Mesendoderm (in vitro differentiated cells): ENCODE results near the gene GABRA4.

Source experiments
- DNase-seq: peaks from one replicate; pipeline ENCODE4 v3.0.0; 2013
- H2AK5ac ChIP-seq: 2 replicates; pipeline ENCODE4 v1.6.1; 2013; ENCODE audit warnings: low read length, inconsistent platforms
- H2BK120ac ChIP-seq: 2 replicates; pipeline ENCODE4 v1.6.1; 2013; ENCODE audit warnings: low read depth, mild to moderate bottlenecking, low read length, moderate library complexity, mixed read lengths
- H2BK15ac ChIP-seq: replicated peaks from 2 replicates; pipeline ENCODE4 v1.6.1; 2013; ENCODE audit warnings: low read depth, mild to moderate bottlenecking, moderate library complexity
- H2BK5ac ChIP-seq: 2 replicates; pipeline ENCODE4 v1.6.1; 2013; ENCODE audit warnings: low read length, inconsistent platforms
- H3K18ac ChIP-seq: 2 replicates; pipeline ENCODE4 v1.6.1; 2013; ENCODE audit warnings: mild to moderate bottlenecking, low read length, mixed read lengths
- H3K23ac ChIP-seq: one replicate; pipeline ENCODE4 v1.6.1; 2013; ENCODE audit warnings: low read length
- H3K27ac ChIP-seq: 2 replicates; pipeline ENCODE4 v1.5.1; 2013; ENCODE audit warnings: low read depth, mild to moderate bottlenecking, inconsistent platforms, low read length, moderate library complexity
- H3K27me3 ChIP-seq: 2 replicates; pipeline ENCODE4 v1.6.1; 2013; ENCODE audit warnings: low read length, control low read depth, mild to moderate bottlenecking, inconsistent platforms; ENCODE audit not compliant: insufficient read depth, poor library complexity
- H3K36me3 ChIP-seq: 2 replicates; pipeline ENCODE4 v1.6.1; 2013; ENCODE audit warnings: low read length, inconsistent platforms; ENCODE audit not compliant: control insufficient read depth, insufficient read depth
- H3K4ac ChIP-seq: one replicate; pipeline ENCODE4 v1.6.1; 2013; ENCODE audit warnings: low read depth, mild to moderate bottlenecking, low read length, moderate library complexity
- H3K4me1 ChIP-seq: 2 replicates; pipeline ENCODE4 v1.6.1; 2013; ENCODE audit warnings: low read depth, low read length, inconsistent platforms; ENCODE audit not compliant: control insufficient read depth
- H3K4me2 ChIP-seq: 2 replicates; pipeline ENCODE4 v1.6.1; 2013; ENCODE audit warnings: low read length
- H3K4me3 ChIP-seq: 2 replicates; pipeline ENCODE4 v1.5.1; 2013; ENCODE audit warnings: mild to moderate bottlenecking, low read length
- H3K56ac ChIP-seq: one replicate; pipeline ENCODE4 v1.6.1; 2013; ENCODE audit warnings: low read length
- H3K79me1 ChIP-seq: 2 replicates; pipeline ENCODE4 v1.6.1; 2013; ENCODE audit warnings: low read length, inconsistent platforms
- H3K79me2 ChIP-seq: 2 replicates; pipeline ENCODE4 v1.6.1; 2013; ENCODE audit warnings: mild to moderate bottlenecking, low read length; ENCODE audit not compliant: control insufficient read depth, insufficient read depth
- H3K9ac ChIP-seq: 2 replicates; pipeline ENCODE4 v1.6.1; 2013; ENCODE audit warnings: low read length, inconsistent platforms
- H4K5ac ChIP-seq: one replicate; pipeline ENCODE4 v1.6.1; 2013; ENCODE audit warnings: low read length
- H4K8ac ChIP-seq: one replicate; pipeline ENCODE4 v1.6.1; 2013; ENCODE audit warnings: low read depth, mild to moderate bottlenecking, control low read depth, low read length, moderate library complexity
- WGBS: extraction: QIAGEN DNeasy Blood & Tissue Kit; methylation state at CpG from one replicate; pipeline ENCODE4 v1.1.7; 2013; ENCODE audit warnings: low lambda C conversion rate, missing lambda C conversion rate; ENCODE audit not compliant: insufficient coverage; ENCODE audit errors: extremely low coverage; 5-methylcytosine and 5-hydroxymethylcytosine counted together

Gene GABRA4

GRCh38 chr4:46975812-46976553 is 17.4 kb downstream of the GABRA4 start:
- Histone ChIP-seq H3K56ac (no peak overlapping the region), H3K36me3 (no peaks in the 10 kb centered on the region), H3K4me1 (no peaks in the 10 kb centered on the region), H2BK5ac (no peak overlapping the region), H2AK5ac (no peak overlapping the region), H3K9ac (no peak overlapping the region), H3K27ac (no peak overlapping the region), H4K8ac (no peak overlapping the region), H2BK120ac (no peak overlapping the region), H3K4ac (no peak overlapping the region), H2BK15ac (no peak overlapping the region), H3K27me3 (no peaks in the 10 kb centered on the region), H3K79me1 (no peaks in the 10 kb centered on the region), H3K4me3 (no peak overlapping the region), H4K5ac (no peak overlapping the region), H3K79me2 (no peaks in the 10 kb centered on the region), H3K4me2 (no peak overlapping the region), H3K23ac (no peak overlapping the region), H3K18ac (no peak overlapping the region)
- no CpG with 5 or more reads among the region's 4 CpGs for WGBS
- no peak for DNase-seq

DNA sequence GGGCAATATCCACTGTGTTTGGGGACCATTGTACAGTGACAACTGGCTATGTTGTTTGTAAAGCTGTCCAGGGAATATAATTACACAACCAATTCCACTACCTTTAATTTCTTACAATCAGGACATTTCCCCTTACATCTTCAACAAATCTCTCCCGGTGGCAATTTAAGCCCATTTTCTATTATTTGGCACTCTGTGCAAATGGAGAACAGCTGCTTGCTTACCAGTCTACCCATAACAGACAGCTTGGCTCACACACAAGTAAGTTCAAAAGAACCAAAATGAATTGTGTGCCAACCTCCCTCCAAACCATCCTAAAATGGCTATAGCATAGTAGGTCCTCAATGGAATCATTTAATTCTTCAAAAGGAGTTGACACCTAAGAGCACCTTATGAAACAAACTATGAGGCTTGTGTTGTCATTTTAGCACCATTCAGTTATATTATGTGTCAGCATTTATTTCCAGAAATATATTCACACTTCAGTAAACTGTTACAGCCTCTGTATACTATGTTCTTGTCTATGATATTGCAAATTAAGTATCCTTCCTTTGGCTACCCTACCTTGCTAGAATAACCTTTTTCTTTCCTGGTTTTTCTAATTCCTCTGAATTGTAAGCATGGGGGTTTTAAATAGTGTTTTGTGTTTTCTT is 18.4 kb downstream of the GABRA4 start:
- no peak overlapping the region for H3K4me3 ChIP-seq
- H3K79me2 ChIP-seq, result no peaks in the 10 kb centered on the region
- H3K27me3 ChIP-seq, result no peaks in the 10 kb centered on the region
- no peak for DNase-seq
- H3K4ac ChIP-seq, result no peak overlapping the region
- no peak overlapping the region for H2AK5ac ChIP-seq
- no peak overlapping the region for H3K56ac ChIP-seq
- H3K18ac ChIP-seq, result no peak overlapping the region
- H4K5ac ChIP-seq, result no peak overlapping the region
- H2BK120ac ChIP-seq, result no peak overlapping the region
- H3K79me1 ChIP-seq, result no peaks in the 10 kb centered on the region
- no peaks in the 10 kb centered on the region for H3K4me1 ChIP-seq
- no peak overlapping the region for H4K8ac ChIP-seq
- no peak overlapping the region for H3K23ac ChIP-seq
- no peak overlapping the region for H2BK15ac ChIP-seq
- no peaks in the 10 kb centered on the region for H3K36me3 ChIP-seq
- no peak overlapping the region for H3K4me2 ChIP-seq
- no CpG with 5 or more reads among the region's 1 CpG for WGBS
- no peak overlapping the region for H3K27ac ChIP-seq
- no peak overlapping the region for H2BK5ac ChIP-seq
- H3K9ac ChIP-seq, result no peak overlapping the region

GRCh38 chr4:46968847-46969246 is 24.5 kb downstream of the GABRA4 start:
- Histone ChIP-seq H4K5ac (no peak overlapping the region), H3K4me1 (no peaks in the 10 kb centered on the region), H3K36me3 (no peaks in the 10 kb centered on the region), H3K27me3 (no peaks in the 10 kb centered on the region), H3K4me3 (no peak overlapping the region), H2AK5ac (no peak overlapping the region), H4K8ac (no peak overlapping the region), H2BK15ac (no peak overlapping the region), H3K9ac (no peak overlapping the region), H3K56ac (no peak overlapping the region), H3K18ac (no peak overlapping the region), H2BK120ac (no peak overlapping the region), H3K79me2 (no peaks in the 10 kb centered on the region), H3K27ac (no peak overlapping the region), H3K23ac (no peak overlapping the region), H3K4me2 (no peak overlapping the region), H3K79me1 (no peaks in the 10 kb centered on the region), H3K4ac (no peak overlapping the region), H2BK5ac (no peak overlapping the region)
- no CpG with 5 or more reads among the region's 1 CpG for WGBS
- DNase-seq, result no peak

DNA sequence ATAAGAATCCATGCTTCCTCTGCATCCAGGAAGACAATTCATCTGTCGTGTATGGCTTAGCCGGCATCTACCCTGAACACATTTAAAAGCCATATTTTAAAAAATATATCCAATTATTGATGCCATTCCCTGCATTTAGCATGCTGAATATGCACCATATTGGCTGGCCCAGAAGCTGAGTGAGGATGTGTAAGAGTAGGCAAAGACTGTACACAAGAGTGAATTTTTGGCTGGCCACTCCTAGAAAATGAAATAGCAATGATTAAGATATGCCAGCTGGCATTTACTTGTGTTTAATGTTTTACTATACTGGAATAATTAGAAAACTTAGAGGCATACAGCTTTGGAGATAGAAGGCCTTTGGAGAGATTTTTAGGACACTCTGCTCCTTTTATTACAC is 25.8 kb downstream of the GABRA4 start:
- H4K5ac ChIP-seq, result no peak overlapping the region
- H3K4ac ChIP-seq, result no peak overlapping the region
- no peak overlapping the region for H2BK120ac ChIP-seq
- no peak overlapping the region for H3K56ac ChIP-seq
- H3K36me3 ChIP-seq, result no peaks in the 10 kb centered on the region
- no peaks in the 10 kb centered on the region for H3K79me2 ChIP-seq
- no peaks in the 10 kb centered on the region for H3K27me3 ChIP-seq
- no peak overlapping the region for H2AK5ac ChIP-seq
- H3K79me1 ChIP-seq, result no peaks in the 10 kb centered on the region
- H3K27ac ChIP-seq, result no peak overlapping the region
- H2BK5ac ChIP-seq, result no peak overlapping the region
- no peaks in the 10 kb centered on the region for H3K4me1 ChIP-seq
- H2BK15ac ChIP-seq, result no peak overlapping the region
- H4K8ac ChIP-seq, result no peak overlapping the region
- DNase-seq, result no peak
- no peak overlapping the region for H3K4me3 ChIP-seq
- no peak overlapping the region for H3K23ac ChIP-seq
- no peak overlapping the region for H3K4me2 ChIP-seq
- WGBS, result no CpG with 5 or more reads among the region's 2 CpGs
- H3K18ac ChIP-seq, result no peak overlapping the region
- no peak overlapping the region for H3K9ac ChIP-seq

- H3K18ac ChIP-seq, result no peak overlapping the region
- no peak overlapping the region for H3K9ac ChIP-seq
- no peak overlapping the region for H4K8ac ChIP-seq
- no peak overlapping the region for H3K4me3 ChIP-seq
- no peaks in the 10 kb centered on the region for H3K36me3 ChIP-seq
- H3K27me3 ChIP-seq, result no peaks in the 10 kb centered on the region
- H3K27ac ChIP-seq, result no peak overlapping the region
- no peak overlapping the region for H3K4ac ChIP-seq
- no peak overlapping the region for H3K23ac ChIP-seq
- H3K79me2 ChIP-seq, result no peaks in the 10 kb centered on the region
- no peaks in the 10 kb centered on the region for H3K79me1 ChIP-seq
- no peak overlapping the region for H4K5ac ChIP-seq
- H2BK120ac ChIP-seq, result no peak overlapping the region
- H2BK5ac ChIP-seq, result no peak overlapping the region
- no peak for DNase-seq
- H3K4me1 ChIP-seq, result no peaks in the 10 kb centered on the region
- H2BK15ac ChIP-seq, result no peak overlapping the region
- no CpG with 5 or more reads among the region's 2 CpGs for WGBS
- no peak overlapping the region for H3K56ac ChIP-seq
- H3K4me2 ChIP-seq, result no peak overlapping the region
- H2AK5ac ChIP-seq, result no peak overlapping the region
Measured at GRCh38 chr4:46958742-46959488, 34.5 kb downstream of the GABRA4 start.
